GM21381 (cell line): Measurements from ENCODE around the gene TSHR.

Experiments
- ATAC-seq: cut with Tn5 transposase; IDR thresholded peaks from one replicate; pipeline ENCODE4 v1.9.1; 2021; ENCODE audit warnings: mild to moderate bottlenecking, moderate library complexity; ENCODE audit not compliant: unreplicated experiment

TSHR gene

GRCh38 chr14:81170104-81170828 is 214.8 kb downstream of the TSHR start:
- ATAC-seq = peak; percentile 96

- ATAC-seq = no peak
Observed at GRCh38 chr14:81170829-81171195, 215.4 kb downstream of the TSHR start.

GRCh38 chr14:81172353-81172752 is 216.9 kb downstream of the TSHR start:
- ATAC-seq = no peak

- no peak for ATAC-seq
Observed at GRCh38 chr14:81172881-81173280, 217.5 kb downstream of the TSHR start.

DNA sequence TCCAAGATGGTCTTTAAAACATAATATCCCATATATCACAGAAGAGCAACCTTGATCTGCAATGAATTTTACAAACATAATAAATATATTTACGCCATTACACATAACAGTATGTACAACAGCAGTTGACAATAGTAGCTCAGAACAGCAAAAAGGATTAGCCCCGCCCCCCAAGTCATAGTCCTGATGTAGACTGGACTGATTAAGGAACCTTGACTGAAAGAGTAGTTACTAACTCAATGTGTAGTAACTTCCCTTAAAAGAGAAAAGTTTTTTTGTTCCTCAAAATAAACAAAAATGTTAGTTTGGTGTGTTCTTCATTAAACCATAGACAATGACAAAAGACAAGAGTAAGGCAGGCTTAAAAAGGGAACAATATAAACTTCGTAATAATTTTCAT is 220.8 kb downstream of the TSHR start:
- ATAC-seq = no peak

- ATAC-seq = no peak
Observed at GRCh38 chr14:81177225-81177624, 221.8 kb downstream of the TSHR start.

- ATAC-seq = peak; percentile 35
Observed at GRCh38 chr14:81178063-81178462, 222.6 kb downstream of the TSHR start.

- no peak for ATAC-seq
Observed at GRCh38 chr14:81179631-81180030, 224.2 kb downstream of the TSHR start.

DNA sequence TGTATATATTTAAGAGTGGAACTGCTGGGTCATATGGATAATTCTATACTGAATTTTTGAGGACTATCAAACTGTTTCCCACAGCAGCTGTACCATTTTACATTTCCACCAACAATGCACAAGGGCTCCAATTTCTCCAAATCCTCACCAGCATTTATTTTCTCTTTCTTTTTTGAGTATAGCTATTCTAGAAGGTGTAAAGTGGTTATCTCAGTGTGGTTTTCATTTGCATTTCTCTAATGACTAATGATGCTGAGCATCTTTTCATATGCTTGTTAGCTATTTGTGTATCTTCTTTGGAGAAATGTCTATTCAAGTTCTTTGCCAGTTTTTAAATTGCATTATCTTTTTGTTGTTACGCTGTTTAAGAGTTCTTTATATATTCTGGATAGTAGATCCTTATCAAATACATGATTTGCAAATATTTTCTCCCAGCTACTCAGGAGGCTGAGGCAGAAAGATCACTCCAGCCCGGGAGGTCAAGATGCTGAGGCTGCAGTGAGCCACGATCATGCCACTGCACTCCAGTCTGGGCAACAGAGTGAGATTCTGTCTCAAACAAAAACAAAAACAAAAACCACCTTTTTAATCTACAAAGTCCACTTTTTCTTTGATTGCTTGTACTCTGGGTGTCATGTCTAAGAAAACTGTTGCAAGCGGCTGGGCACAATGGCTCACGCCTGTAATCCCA is 232.6 kb downstream of the TSHR start:
- peak; percentile 95 for ATAC-seq

DNA sequence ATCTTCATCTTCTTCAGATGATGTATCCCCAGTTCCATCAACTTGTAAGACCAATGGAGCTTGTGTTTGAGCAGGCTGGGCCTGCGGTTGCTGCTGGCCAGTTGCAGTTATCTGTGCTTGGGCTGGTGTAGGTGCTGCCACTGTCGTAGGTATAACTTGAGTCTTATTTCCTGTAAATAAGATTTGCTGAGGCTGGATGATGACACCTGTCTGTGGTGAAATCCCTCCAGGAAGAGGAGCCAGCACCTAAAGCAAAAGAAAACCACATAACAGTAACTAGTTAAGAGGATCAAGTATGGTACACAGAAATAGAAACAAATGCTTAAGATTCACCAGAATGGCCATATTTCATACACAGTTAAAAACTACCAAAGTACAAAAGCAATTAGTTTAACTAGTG is 237.2 kb downstream of the TSHR start:
- no peak for ATAC-seq

GRCh38 chr14:81193924-81194633 is 238.7 kb downstream of the TSHR start:
- ATAC-seq = peak; percentile 63
